AG04450 (cell line): ENCODE measurements around the gene CRACDL. TPM values are rescaled to one million over a fixed set of nuclear protein-coding genes. Genes with fewer than 3 reads are reported as not detected.
"Not testable (repeated sequence)": the region's sequence is repeated elsewhere in the genome, so short reads cannot be mapped to it uniquely, and the experiment has no call there.

Experiments
- CTCF ChIA-PET: fragments of 300-600, 350-600 bp; formaldehyde crosslinking; extraction: SDS; loops from one replicate; lab custom pipeline; 2022; ENCODE audit warnings: antibody characterized with exemption, inconsistent platforms; lab: Charles Lee
- POLR2A ChIA-PET: fragments of 350-600 bp; formaldehyde crosslinking; extraction: SDS; loops from one replicate; lab custom pipeline; 2021; ENCODE audit warnings: antibody characterized with exemption, inconsistent platforms; lab: Yijun Ruan, JAX
- DNase-seq: peaks from one replicate; pipeline ENCODE4 v3.0.0-alpha.2; 2011; ENCODE audit warnings: low read depth, low spot score
- H3K27ac ChIP-seq: one replicate; pipeline ENCODE4 v1.5.1; 2012; ENCODE audit warnings: low read depth, low read length, control low read depth
- H3K27me3 ChIP-seq: one replicate; pipeline ENCODE4 v1.6.0; 2012; ENCODE audit warnings: low read length; ENCODE audit not compliant: control insufficient read depth, insufficient read depth
- H3K4me3 ChIP-seq: 2 replicates; pipeline ENCODE4 v1.5.1; 2011; ENCODE audit warnings: mild to moderate bottlenecking, low read depth, low read length, control low read depth
- H3K9me3 ChIP-seq: 2 replicates; pipeline ENCODE4 v1.5.1; 2012; ENCODE audit warnings: low read length; ENCODE audit not compliant: control insufficient read depth, insufficient read depth
- CTCF ChIP-seq: IDR thresholded peaks from 2 replicates; pipeline ENCODE4 v1.5.1; 2011; ENCODE audit warnings: low read depth, low read length, control low read depth, inconsistent platforms
- polyA plus RNA-seq: library from polyadenylated mRNA; depleted of rRNA; stranded (reverse); fragments of >200 nt; gene quantifications from 2 replicates; pipeline ENCODE4 v1.2.3, GENCODE V29; 2011

Gene CRACDL
- polyA plus RNA-seq, 1 experiment, result not detected

GRCh38 chr2:98882368-98882767 is 53.7 kb downstream of the CRACDL start:
- ChIA-PET POLR2A (no interaction called here), CTCF (no interaction called here)
- Histone ChIP-seq H3K4me3 (no peak overlapping the region), H3K9me3 (peaks cover 4% of the 10 kb centered on the region; the same call in 1 of the 2 replicates), H3K27ac (no peak overlapping the region), H3K27me3 (peaks cover 6% of the 10 kb centered on the region)
- DNase-seq, result no peak
- no peak for TF ChIP-seq CTCF

GRCh38 chr2:98881153-98881650 is 54.8 kb downstream of the CRACDL start:
- no peak for TF ChIP-seq CTCF
- peaks cover 5% of the 10 kb centered on the region for H3K27me3 ChIP-seq
- POLR2A ChIA-PET, result no interaction called here
- peaks cover 2% of the 10 kb centered on the region; the same call in 1 of the 2 replicates for H3K9me3 ChIP-seq
- CTCF ChIA-PET, result interaction anchor here (1.0 kb wide), 1 partner anchor 184 kb away, joined by 3 read pairs; no protein-coding TSS in a partner anchor
- DNase-seq, result no peak
- no peak overlapping the region for H3K4me3 ChIP-seq
- no peak overlapping the region for H3K27ac ChIP-seq

- DNase-seq, result no peak
- POLR2A ChIA-PET, result no interaction called here
- no peak overlapping the region for H3K4me3 ChIP-seq
- CTCF ChIA-PET, result interaction anchor here (1.0 kb wide), 1 partner anchor 185 kb away, joined by 3 read pairs; no protein-coding TSS in a partner anchor
- peaks cover 9% of the 10 kb centered on the region for H3K27me3 ChIP-seq
- no peak; the same call in 1 of the 2 replicates for TF ChIP-seq CTCF
- H3K27ac ChIP-seq, result no peak overlapping the region
- no peaks in the 10 kb centered on the region for H3K9me3 ChIP-seq
Observed at GRCh38 chr2:98880266-98881152, 55.5 kb downstream of the CRACDL start.

- DNase-seq, POLR2A ChIA-PET, H3K27ac ChIP-seq, H3K9me3 ChIP-seq, H3K4me3 ChIP-seq, CTCF ChIA-PET: not testable (repeated sequence)
- peaks cover 24% of the 10 kb centered on the region for H3K27me3 ChIP-seq
Observed at GRCh38 chr2:98877658-98878057, 58.4 kb downstream of the CRACDL start.

GRCh38 chr2:98876741-98877140 is 59.3 kb downstream of the CRACDL start:
- Histone ChIP-seq H3K9me3 (no peaks in the 10 kb centered on the region), H3K27me3 (peaks cover 25% of the 10 kb centered on the region), H3K4me3 (no peak overlapping the region), H3K27ac (no peak overlapping the region)
- POLR2A ChIA-PET, result no interaction called here
- TF ChIP-seq CTCF, result no peak
- CTCF ChIA-PET, result interaction anchor here (0.8 kb wide), 1 partner anchor 190 kb away, joined by 3 read pairs; no protein-coding TSS in a partner anchor
- no peak for DNase-seq
